CD14-positive monocyte (primary cell): ENCODE data around the gene N4BP2. TPM values are rescaled to one million over a fixed set of nuclear protein-coding genes. Genes with fewer than 3 reads are reported as not detected.

Experiments
- DNase-seq, 3 donors: peaks; one replicate each; pipeline ENCODE4 v3.0.0-alpha.2; 2011 to 2022
- H2AFZ ChIP-seq: 2 replicates; pipeline ENCODE4 v1.6.0; 2012; ENCODE audit warnings: mild to moderate bottlenecking, low read depth, low read length, inconsistent platforms; ENCODE audit not compliant: insufficient read depth, poor library complexity, severe bottlenecking
- H3K27ac ChIP-seq, 2 donors: 1 replicate in 1 of 2; 2 replicates in 1 of 2; pipeline ENCODE4 v1.5.1; 2012 to 2013; ENCODE audit warnings: low read length in 2 of 2, control low read depth in 1 of 2, inconsistent platforms in 1 of 2, low read depth in 1 of 2, mild to moderate bottlenecking in 1 of 2
- H3K27me3 ChIP-seq, 2 donors: one replicate each; pipeline versions ENCODE4 v1.6.0 to v1.6.1; 2011 to 2013; ENCODE audit warnings: low read length in 2 of 2; ENCODE audit not compliant: control insufficient read depth in 2 of 2, insufficient read depth in 2 of 2
- H3K36me3 ChIP-seq, 2 donors: replicated peaks in 1 of 2; 1 replicate in 1 of 2; 2 replicates in 1 of 2; pipeline versions ENCODE4 v1.5.1 to v1.6.1; 2012 to 2013; ENCODE audit warnings: low read length in 2 of 2, control low read depth in 1 of 2, inconsistent platforms in 1 of 2, mild to moderate bottlenecking in 1 of 2; ENCODE audit not compliant: insufficient read depth in 2 of 2, control insufficient read depth in 1 of 2
- H3K4me1 ChIP-seq, 2 donors: 1 replicate in 1 of 2; 2 replicates in 1 of 2; pipeline versions ENCODE4 v1.5.1 to v1.6.1; 2012 to 2013; ENCODE audit warnings: low read length in 2 of 2, control low read depth in 1 of 2, inconsistent platforms in 1 of 2, mild to moderate bottlenecking in 1 of 2, moderate library complexity in 1 of 2; ENCODE audit not compliant: insufficient read depth in 2 of 2, control insufficient read depth in 1 of 2
- H3K4me2 ChIP-seq: replicated peaks from 2 replicates; pipeline ENCODE3; 2012; ENCODE audit warnings: low read length, moderate library complexity, mild to moderate bottlenecking; ENCODE audit not compliant: poor library complexity, severe bottlenecking; ENCODE audit errors: extremely low read depth
- H3K4me3 ChIP-seq, 3 experiments: fragments of 200-600 bp in 1 of 3; sonication (generic) in 1 of 3; replicated peaks in 1 of 3; 1 replicate in 2 of 3; 2 replicates in 1 of 3; pipeline ENCODE4 v1.5.1; 2011 to 2013; ENCODE audit warnings: low read length in 3 of 3, mild to moderate bottlenecking in 3 of 3, control low read depth in 2 of 3, low read depth in 2 of 3, inconsistent platforms in 1 of 3, moderate library complexity in 1 of 3
- H3K79me2 ChIP-seq: 2 replicates; pipeline ENCODE4 v1.6.0; 2012; ENCODE audit warnings: mild to moderate bottlenecking, control low read depth, inconsistent platforms, low read length, moderate library complexity; ENCODE audit not compliant: insufficient read depth
- H3K9ac ChIP-seq: 2 replicates; pipeline ENCODE4 v1.6.0; 2017; ENCODE audit warnings: low read length, mild to moderate bottlenecking; ENCODE audit not compliant: insufficient read depth, poor library complexity, severe bottlenecking
- H3K9me3 ChIP-seq, 2 donors: replicated peaks in 1 of 2; 1 replicate in 1 of 2; 2 replicates in 1 of 2; pipeline versions ENCODE4 v1.5.1 to v1.6.1; 2012 to 2013; ENCODE audit warnings: low read length in 2 of 2, control low read depth in 1 of 2; ENCODE audit not compliant: control insufficient read depth in 1 of 2, insufficient read depth in 1 of 2
- H4K20me1 ChIP-seq: 2 replicates; pipeline ENCODE4 v1.6.0; 2012; ENCODE audit warnings: mild to moderate bottlenecking, low read length, control low read depth, moderate library complexity; ENCODE audit not compliant: insufficient read depth
- H3K27ac Mint-ChIP-seq, 7 donors: one replicate each; pipeline ENCODE4 v1.8.0; 2020; ENCODE audit warnings: mild to moderate bottlenecking in 7 of 7, mixed read lengths in 7 of 7, moderate library complexity in 6 of 7, inconsistent platforms in 2 of 7
- H3K27me3 Mint-ChIP-seq, 3 donors: one replicate each; pipeline ENCODE4 v1.8.0; 2021 to 2022; ENCODE audit warnings: low read depth in 3 of 3, mild to moderate bottlenecking in 3 of 3, mixed read lengths in 3 of 3, moderate library complexity in 3 of 3, inconsistent platforms in 1 of 3
- H3K36me3 Mint-ChIP-seq, 2 donors: one replicate each; pipeline ENCODE4 v1.8.0; 2020; ENCODE audit warnings: mixed read lengths in 2 of 2, inconsistent platforms in 1 of 2, mild to moderate bottlenecking in 1 of 2
- H3K4me1 Mint-ChIP-seq: one replicate; pipeline ENCODE4 v1.8.0; 2020; ENCODE audit warnings: mild to moderate bottlenecking, mixed read lengths
- H3K4me3 Mint-ChIP-seq, 2 donors: one replicate each; pipeline ENCODE4 v1.8.0; 2020; ENCODE audit warnings: mild to moderate bottlenecking in 2 of 2, mixed read lengths in 2 of 2, moderate library complexity in 1 of 2
- H3K9me3 Mint-ChIP-seq, 7 donors: one replicate each; pipeline ENCODE4 v1.8.0; 2020 to 2022; ENCODE audit warnings: mixed read lengths in 7 of 7, mild to moderate bottlenecking in 6 of 7, moderate library complexity in 6 of 7, inconsistent platforms in 2 of 7
- WGBS: methylation state at CpG from one replicate; pipeline ENCODE4 v1.1.5; 2013; ENCODE audit warnings: missing lambda C conversion rate; ENCODE audit not compliant: insufficient coverage; 5-methylcytosine and 5-hydroxymethylcytosine counted together
- intact Hi-C, 2 donors: fragments of 100-400 bp; cut with micrococcal nuclease; formaldehyde crosslinking; loops; one replicate each; pipeline versions ENCODE4 v1.15.0 to v1.15.1; 2023
- polyA minus RNA-seq: library from RNA; depleted of rRNA, polyadenylated mRNA; stranded (reverse); fragments of >200 nt; gene quantifications from 2 replicates; pipeline ENCODE4 v1.2.3, GENCODE V29; 2012
- polyA plus RNA-seq, 3 donors: library from polyadenylated mRNA; depleted of rRNA in 1 of 3; unstranded in 2 of 3; stranded (reverse) in 1 of 3; fragments of 300-500 nt in 2 of 3; fragments of >200 nt in 1 of 3; fragmentation: Illumina TruSeq in 2 of 3; gene quantifications; 1 replicate in 2 of 3; 2 replicates in 1 of 3; pipeline ENCODE4 v1.2.3, GENCODE V29; 2012 to 2021
- total RNA-seq, 12 experiments: library from RNA in 1 of 12; stranded (reverse) in 1 of 12; fragments of 120-200 nt in 1 of 12; gene quantifications; one replicate each; pipeline ENCODE4 v1.2.4 and lab custom pipeline; 2013 to 2026; ENCODE audit warnings: mixed read lengths in 6 of 12, inconsistent platforms in 1 of 12
- TF ChIP-seq, protein P1 (sequence below): fragments of 200-600 bp; IDR thresholded peaks from one replicate; pipeline ENCODE4 v1.8.0; 2022; ENCODE audit warnings: antibody characterized with exemption, mild to moderate bottlenecking

Gene N4BP2
- total RNA-seq (2013): 6.2 TPM
- 1 to 10 TPM; 3.1 to 8.3 (median 4.8) TPM for polyA plus RNA-seq
- polyA minus RNA-seq: 2.4 and 2.9 TPM in 2 replicates
- 28.2 to 106 (median 82.1) reads per million in 11 experiments for total RNA-seq (lab: John Stamatoyannopoulos, UW)

DNA sequence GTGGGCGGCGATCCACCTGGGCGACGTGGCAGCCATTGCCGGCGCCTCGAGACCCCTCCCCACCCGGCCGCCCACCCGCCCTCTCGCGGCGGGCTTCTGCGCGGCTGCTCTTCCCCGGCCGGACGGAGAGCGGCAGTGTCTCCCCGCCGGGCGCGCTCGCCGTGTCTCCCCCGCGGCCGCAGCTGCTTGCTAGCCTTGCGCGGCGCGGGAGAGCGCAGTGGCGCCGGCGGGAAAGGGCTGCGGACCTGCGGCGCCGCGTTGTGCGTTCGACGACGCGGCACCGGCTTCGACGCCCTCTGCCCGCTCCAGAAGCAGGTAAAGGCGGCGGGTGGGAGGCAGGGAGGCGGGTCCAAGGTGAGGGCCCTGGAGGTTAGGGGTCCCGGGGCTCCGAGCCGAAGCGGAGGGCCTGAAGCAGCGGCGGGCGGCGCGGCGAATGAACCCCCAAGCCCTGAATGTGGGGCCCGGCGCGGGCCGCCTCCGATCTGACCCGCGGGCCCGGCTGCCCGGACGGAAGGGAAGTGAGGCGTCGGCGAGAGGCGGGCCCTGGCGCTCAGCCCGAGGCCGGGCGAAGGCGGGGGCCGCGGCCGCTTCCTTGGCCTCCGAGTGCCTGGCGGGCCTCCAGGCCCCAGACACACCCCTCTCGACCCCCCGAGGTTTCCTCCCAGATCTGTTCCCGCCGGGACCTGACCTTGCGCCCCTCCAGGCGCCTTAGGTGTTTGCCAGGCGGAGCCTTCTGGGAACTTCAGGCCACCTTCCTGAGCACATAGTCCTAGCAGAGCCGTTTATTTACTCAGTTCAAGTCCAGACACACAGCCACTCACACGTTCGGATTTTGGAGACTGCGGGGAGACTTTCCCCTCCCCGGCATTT is at the start of gene N4BP2:
Gene N4BP2, plus strand, starts transcription at position 135 of the 870 bp plus-strand sequence. CDS start 40,491 bp downstream, outside the sequence.
- Mint-ChIP-seq H3K4me3 (peak within 1 kb of the TSS; percentile 95 to 97), H3K4me1 (peaks cover 29% of the 10 kb centered on the region), H3K9me3 (peaks cover 0 to under 1% (median 0%) of the 10 kb centered on the region in 7 donors), H3K27me3 (peaks cover 0 to 8% (median 3%) of the 10 kb centered on the region in 3 donors), H3K36me3 (peaks cover 7 to 8% of the 10 kb centered on the region in 2 donors), H3K27ac (peak within 1 kb of the TSS; percentile 97 to 100 (median 99))
- no peaks in the 10 kb centered on the region for H3K9me3 ChIP-seq
- peak within 1 kb of the TSS; percentile 94 for H2AFZ ChIP-seq
- H4K20me1 ChIP-seq: no peaks in the 10 kb centered on the region
- H3K4me1 ChIP-seq: peaks cover 23 to 36% of the 10 kb centered on the region in 2 donors
- peak within 1 kb of the TSS; percentile 97 for H3K9ac ChIP-seq
- H3K4me2 ChIP-seq: peak within 1 kb of the TSS; percentile 92
- TF ChIP-seq, protein P1, sequence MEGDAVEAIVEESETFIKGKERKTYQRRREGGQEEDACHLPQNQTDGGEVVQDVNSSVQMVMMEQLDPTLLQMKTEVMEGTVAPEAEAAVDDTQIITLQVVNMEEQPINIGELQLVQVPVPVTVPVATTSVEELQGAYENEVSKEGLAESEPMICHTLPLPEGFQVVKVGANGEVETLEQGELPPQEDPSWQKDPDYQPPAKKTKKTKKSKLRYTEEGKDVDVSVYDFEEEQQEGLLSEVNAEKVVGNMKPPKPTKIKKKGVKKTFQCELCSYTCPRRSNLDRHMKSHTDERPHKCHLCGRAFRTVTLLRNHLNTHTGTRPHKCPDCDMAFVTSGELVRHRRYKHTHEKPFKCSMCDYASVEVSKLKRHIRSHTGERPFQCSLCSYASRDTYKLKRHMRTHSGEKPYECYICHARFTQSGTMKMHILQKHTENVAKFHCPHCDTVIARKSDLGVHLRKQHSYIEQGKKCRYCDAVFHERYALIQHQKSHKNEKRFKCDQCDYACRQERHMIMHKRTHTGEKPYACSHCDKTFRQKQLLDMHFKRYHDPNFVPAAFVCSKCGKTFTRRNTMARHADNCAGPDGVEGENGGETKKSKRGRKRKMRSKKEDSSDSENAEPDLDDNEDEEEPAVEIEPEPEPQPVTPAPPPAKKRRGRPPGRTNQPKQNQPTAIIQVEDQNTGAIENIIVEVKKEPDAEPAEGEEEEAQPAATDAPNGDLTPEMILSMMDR: peak; percentile 86
- H3K79me2 ChIP-seq: peaks cover 41% of the 10 kb centered on the region
- no peaks in the 10 kb centered on the region for H3K36me3 ChIP-seq
- peak; percentile 59 to 71 (median 61) for DNase-seq
- intact Hi-C loops: loop anchor here (5.0 to 10.0 kb wide), 6 partner anchors 65 to 668 kb away; partner anchors contain the start of genes RBM47 (in 1 of the 2) and UBE2K (in 1 of the 2)
- peaks cover 0 to under 1% of the 10 kb centered on the region in 2 donors for H3K27me3 ChIP-seq
- peak within 1 kb of the TSS; percentile 95 to 98 for H3K27ac ChIP-seq
- H3K4me3 ChIP-seq: peak within 1 kb of the TSS; percentile 80 to 92 (median 88)
- under 1% methylated on average over 99 of the region's 99 CpGs for WGBS

DNA sequence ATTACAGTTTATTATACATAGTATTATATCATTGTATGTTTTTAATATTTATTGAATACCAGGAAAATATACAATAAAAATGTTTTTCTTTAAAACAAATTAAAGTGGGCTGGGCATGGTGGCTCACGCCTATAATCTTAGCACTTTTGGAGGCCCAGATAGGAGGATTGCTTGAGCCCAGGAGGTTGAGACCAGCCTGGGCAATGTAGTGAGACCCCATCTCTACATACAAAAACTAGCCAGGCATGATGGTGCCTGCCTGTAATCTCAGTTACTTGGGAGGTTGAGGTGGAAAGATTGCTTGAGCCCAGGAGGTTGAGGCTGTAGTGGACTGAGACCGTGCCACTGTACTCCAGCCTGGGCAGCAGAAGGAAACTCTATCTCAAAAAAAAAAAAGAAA is 40.6 kb upstream of the N4BP2 start:
- Histone ChIP-seq H3K27ac (no peak overlapping the region), H3K4me1 (no peaks in the 10 kb centered on the region), H3K27me3 (no peaks in the 10 kb centered on the region), H3K79me2 (no peaks in the 10 kb centered on the region), H4K20me1 (no peaks in the 10 kb centered on the region), H3K4me2 (no peak overlapping the region), H3K36me3 (no peaks in the 10 kb centered on the region), H3K4me3 (no peak overlapping the region), H2AFZ (no peak overlapping the region), H3K9me3 (no peaks in the 10 kb centered on the region), H3K9ac (no peak overlapping the region)
- intact Hi-C loops: no loop called here
- Mint-ChIP-seq H3K36me3 (no peaks in the 10 kb centered on the region), H3K27me3 (peaks cover 0 to 6% (median 0%) of the 10 kb centered on the region in 3 donors), H3K27ac (peak overlapping the region in 2 of 7 donors; percentile 46 to 72), H3K4me3 (no peak overlapping the region), H3K4me1 (no peaks in the 10 kb centered on the region), H3K9me3 (peaks cover 0 to 7% (median 2%) of the 10 kb centered on the region in 7 donors)
- WGBS: no CpG with 5 or more reads among the region's 2 CpGs
- DNase-seq: no peak
- TF ChIP-seq, protein P1: no peak
